K562 (cell line): ENCODE data around the gene CDSN. TPM values are rescaled to one million over a fixed set of nuclear protein-coding genes. Genes with fewer than 3 reads are reported as not detected.
A peak's percentile ranks its signal among the peaks of the same experiment; 100 is the strongest.

Experiments
- COPS2 ChIP-seq: fragments of 450-650 bp; conservative IDR thresholded peaks from 2 replicates; pipeline ENCODE4 v1.6.1; 2016; ENCODE audit warnings: mild to moderate bottlenecking, moderate library complexity
- HDAC3 ChIP-seq: fragments of 450-650 bp; IDR thresholded peaks from 2 replicates; pipeline ENCODE4 v1.6.1; 2018; ENCODE audit warnings: borderline replicate concordance, mild to moderate bottlenecking, moderate library complexity; ENCODE audit not compliant: partially characterized antibody
- RNF2 ChIP-seq: sonication (generic); IDR thresholded peaks from 2 replicates; pipeline ENCODE4 v1.6.1; 2016
- ZNF584 ChIP-seq: fragments of 200-800 bp; sonication (Bioruptor generic); IDR thresholded peaks from 2 replicates; pipeline ENCODE4 v1.6.1; 2016; ENCODE audit warnings: low read depth, mild to moderate bottlenecking, missing genetic modification characterization, missing compliant biosample characterization
- polyA plus RNA-seq, 8 experiments: library from polyadenylated mRNA; depleted of rRNA in 4 of 8; stranded (reverse) in 5 of 8; unstranded in 3 of 8; fragments of >200 nt; fragmentation: Nextera tagmentation in 2 of 8; fragmentation: Illumina TruSeq in 1 of 8; extraction: Ambion mirVana in 2 of 8; extraction: Trizol in 1 of 8; gene quantifications; 2 replicates each; pipeline versions ENCODE4 v1.2.1 to v1.2.3, GENCODE V29; 2011 to 2014; ENCODE audit warnings: inconsistent platforms in 1 of 8, missing spikeins in 1 of 8
- total RNA-seq, 7 experiments: library from RNA; depleted of rRNA in 6 of 7; stranded (reverse); fragments of >200 nt in 6 of 7; fragmentation: Illumina TruSeq in 2 of 7; extraction: Trizol in 2 of 7; gene quantifications; 2 replicates each; pipeline versions ENCODE4 v1.2.1 to v1.2.3, GENCODE V29; 2011 to 2021; ENCODE audit warnings: low replicate concordance in 1 of 7
- TF ChIP-seq, protein P1 (sequence below), 2 experiments: fragments of 450-650 bp; formaldehyde crosslinking in 1 of 2; IDR thresholded peaks; 2 replicates each; pipeline versions ENCODE4 v1.4.0 to v1.6.1; 2014 to 2020; ENCODE audit warnings: mild to moderate bottlenecking in 2 of 2, borderline replicate concordance in 1 of 2, low read depth in 1 of 2
- TF ChIP-seq, protein P2 (sequence below), 2 experiments: fragments of 450-650 bp; conservative IDR thresholded peaks; 2 replicates each; pipeline ENCODE4 v1.6.1; 2017; ENCODE audit warnings: mild to moderate bottlenecking in 2 of 2, moderate library complexity in 2 of 2
- TF ChIP-seq, protein P3 (sequence below): fragments of 450-650 bp; formaldehyde crosslinking; conservative IDR thresholded peaks from 2 replicates; pipeline ENCODE4 v1.4.0; 2022; ENCODE audit warnings: mild to moderate bottlenecking, missing genetic modification characterization

CDSN gene
- total and polyA plus RNA-seq, 9 of the 15 experiments (the other 6 are each of a cell fraction or from before 2014, with no cell fraction given) = not detected

DNA sequence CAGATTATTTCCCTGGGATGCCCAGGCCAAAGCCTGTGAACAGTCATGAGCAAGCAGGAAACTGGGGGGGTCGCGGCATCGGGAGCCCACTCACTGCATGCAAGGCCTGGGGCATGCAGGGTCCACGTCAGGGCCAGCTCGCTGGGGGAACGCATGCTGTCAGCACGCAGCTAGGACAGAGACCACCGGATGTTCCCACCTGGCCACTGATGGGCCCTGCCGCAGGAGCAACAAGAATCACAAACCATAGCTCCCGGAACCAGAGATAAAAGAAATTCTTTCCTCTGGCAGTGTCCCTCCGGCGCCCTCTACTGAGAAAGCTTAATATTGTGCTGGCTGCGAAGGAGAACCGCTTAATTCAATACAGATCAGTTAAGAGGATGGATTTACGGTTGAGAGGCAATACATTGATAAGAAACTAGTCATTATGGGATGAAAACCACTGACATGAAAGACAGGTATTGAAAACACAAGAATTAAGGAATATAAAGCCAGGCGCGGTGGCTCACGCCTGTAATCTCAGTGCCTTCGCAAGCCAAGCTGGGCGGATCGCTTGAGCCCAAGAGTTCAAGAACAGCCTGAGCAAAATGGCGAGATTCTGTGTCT, 40.5 kb downstream of the CDSN start (continued):
- TF ChIP-seq, protein P1, sequence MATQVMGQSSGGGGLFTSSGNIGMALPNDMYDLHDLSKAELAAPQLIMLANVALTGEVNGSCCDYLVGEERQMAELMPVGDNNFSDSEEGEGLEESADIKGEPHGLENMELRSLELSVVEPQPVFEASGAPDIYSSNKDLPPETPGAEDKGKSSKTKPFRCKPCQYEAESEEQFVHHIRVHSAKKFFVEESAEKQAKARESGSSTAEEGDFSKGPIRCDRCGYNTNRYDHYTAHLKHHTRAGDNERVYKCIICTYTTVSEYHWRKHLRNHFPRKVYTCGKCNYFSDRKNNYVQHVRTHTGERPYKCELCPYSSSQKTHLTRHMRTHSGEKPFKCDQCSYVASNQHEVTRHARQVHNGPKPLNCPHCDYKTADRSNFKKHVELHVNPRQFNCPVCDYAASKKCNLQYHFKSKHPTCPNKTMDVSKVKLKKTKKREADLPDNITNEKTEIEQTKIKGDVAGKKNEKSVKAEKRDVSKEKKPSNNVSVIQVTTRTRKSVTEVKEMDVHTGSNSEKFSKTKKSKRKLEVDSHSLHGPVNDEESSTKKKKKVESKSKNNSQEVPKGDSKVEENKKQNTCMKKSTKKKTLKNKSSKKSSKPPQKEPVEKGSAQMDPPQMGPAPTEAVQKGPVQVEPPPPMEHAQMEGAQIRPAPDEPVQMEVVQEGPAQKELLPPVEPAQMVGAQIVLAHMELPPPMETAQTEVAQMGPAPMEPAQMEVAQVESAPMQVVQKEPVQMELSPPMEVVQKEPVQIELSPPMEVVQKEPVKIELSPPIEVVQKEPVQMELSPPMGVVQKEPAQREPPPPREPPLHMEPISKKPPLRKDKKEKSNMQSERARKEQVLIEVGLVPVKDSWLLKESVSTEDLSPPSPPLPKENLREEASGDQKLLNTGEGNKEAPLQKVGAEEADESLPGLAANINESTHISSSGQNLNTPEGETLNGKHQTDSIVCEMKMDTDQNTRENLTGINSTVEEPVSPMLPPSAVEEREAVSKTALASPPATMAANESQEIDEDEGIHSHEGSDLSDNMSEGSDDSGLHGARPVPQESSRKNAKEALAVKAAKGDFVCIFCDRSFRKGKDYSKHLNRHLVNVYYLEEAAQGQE (IDR thresholded peaks at IDR 0.05; ENCODE audit: borderline replicate concordance) = peak; percentile 68; the same call in 1 of the 2 replicates
- TF ChIP-seq, protein P1 (CRISPR knock-in tag; IDR thresholded peaks at IDR 0.05; ENCODE audit: low read depth) = no peak
- TF ChIP-seq, protein P2, sequence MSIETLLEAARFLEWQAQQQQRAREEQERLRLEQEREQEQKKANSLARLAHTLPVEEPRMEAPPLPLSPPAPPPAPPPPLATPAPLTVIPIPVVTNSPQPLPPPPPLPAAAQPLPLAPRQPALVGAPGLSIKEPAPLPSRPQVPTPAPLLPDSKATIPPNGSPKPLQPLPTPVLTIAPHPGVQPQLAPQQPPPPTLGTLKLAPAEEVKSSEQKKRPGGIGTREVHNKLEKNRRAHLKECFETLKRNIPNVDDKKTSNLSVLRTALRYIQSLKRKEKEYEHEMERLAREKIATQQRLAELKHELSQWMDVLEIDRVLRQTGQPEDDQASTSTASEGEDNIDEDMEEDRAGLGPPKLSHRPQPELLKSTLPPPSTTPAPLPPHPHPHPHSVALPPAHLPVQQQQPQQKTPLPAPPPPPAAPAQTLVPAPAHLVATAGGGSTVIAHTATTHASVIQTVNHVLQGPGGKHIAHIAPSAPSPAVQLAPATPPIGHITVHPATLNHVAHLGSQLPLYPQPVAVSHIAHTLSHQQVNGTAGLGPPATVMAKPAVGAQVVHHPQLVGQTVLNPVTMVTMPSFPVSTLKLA (conservative IDR thresholded peaks at IDR 0.05) = no peak
- TF ChIP-seq, protein P3, sequence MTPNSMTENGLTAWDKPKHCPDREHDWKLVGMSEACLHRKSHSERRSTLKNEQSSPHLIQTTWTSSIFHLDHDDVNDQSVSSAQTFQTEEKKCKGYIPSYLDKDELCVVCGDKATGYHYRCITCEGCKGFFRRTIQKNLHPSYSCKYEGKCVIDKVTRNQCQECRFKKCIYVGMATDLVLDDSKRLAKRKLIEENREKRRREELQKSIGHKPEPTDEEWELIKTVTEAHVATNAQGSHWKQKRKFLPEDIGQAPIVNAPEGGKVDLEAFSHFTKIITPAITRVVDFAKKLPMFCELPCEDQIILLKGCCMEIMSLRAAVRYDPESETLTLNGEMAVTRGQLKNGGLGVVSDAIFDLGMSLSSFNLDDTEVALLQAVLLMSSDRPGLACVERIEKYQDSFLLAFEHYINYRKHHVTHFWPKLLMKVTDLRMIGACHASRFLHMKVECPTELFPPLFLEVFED (CRISPR knock-in tag) = no peak
- TF ChIP-seq HDAC3 = no peak
- no peak for TF ChIP-seq RNF2
- TF ChIP-seq COPS2 = no peak
- TF ChIP-seq ZNF584 = no peak
